D341Med (cell line): ENCODE data around the gene NDUFB10.

Source experiments
- DNase-seq: peaks from one replicate; pipeline ENCODE4 v3.0.0; 2012; ENCODE audit warnings: low spot score

Gene NDUFB10

DNA sequence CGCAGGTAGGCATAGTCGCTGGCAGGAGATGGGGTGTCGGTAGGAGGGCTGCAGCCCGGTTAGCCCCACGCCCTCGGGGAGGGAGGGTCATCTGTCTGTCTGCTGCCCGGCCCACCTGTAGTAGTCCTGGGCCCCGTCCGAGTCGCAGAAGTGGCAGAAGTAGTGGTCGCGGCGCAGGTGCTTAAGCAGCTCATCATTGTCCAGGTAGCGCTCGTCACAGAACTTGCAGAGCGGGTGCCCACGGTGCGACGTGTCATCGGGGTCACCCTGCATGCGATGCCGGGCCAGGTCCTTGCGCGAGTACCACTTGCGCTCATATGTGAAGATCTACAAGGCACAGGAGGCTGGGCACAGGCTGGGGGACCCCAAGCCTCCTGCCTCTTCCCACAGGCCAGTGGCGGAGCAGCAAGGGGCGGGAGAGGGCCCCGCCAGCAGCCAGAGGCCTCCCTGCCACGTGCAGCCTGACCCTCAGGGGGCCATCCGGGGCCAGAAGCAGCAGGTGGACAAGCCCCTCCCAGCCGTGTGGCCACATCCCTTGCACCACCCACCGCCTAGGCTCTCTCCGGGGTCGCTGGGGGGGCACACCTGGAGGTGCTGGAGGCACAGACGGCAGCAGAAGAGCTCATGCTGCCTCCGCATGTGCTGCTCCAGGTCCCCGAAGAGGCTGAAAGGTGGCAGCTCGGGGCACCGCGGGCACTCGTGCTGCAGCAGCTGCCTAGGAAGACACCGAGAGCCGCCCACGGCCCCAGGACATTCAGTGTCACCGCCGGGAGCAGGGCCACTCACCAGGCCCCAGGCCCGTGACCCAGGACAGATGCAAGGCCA is 43.3 kb downstream of the NDUFB10 start:
- no peak for DNase-seq

GRCh38 chr16:2003231-2003826 is 44.0 kb downstream of the NDUFB10 start:
- DNase-seq = no peak

DNA sequence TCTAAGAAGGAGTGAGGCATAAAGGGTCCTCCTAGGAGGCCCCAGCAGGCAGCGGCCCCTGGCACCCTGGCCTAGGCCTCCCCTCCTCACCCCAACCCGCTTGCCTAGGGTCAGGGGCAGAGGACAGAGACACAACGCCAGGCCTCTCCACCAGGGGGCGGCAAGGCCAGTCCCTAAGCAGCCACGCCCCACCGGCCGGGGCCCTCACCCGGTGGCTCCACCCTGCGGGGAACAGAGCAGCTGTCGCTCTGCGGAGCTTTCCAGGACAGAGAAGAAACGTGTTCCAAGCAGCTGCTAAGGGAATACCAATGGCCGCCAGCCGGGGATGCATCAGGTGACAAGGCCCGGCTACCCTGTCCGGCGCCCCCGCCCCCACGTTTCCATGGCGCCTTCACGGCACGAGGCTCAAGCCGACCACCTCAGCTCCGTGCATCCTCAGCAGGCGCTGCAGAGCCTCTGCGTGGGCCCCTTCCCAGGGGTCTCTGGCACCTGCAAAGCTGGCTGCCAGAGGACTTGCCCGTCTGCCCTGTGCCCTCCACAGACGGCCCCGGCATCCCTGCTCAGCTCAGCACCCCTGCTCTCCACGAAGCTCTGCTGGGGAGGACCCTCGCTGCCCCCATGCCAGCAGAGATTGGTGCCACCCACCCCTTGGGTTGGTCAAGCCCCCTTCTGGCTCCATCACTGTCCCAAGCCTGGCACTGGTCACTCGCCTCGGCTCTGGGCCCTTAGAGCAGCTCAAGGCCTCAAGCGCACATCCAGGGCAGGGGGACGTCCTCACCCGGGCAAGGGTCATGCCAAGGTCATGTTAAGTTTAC is 44.7 kb downstream of the NDUFB10 start:
- DNase-seq = peak; percentile 96

DNA sequence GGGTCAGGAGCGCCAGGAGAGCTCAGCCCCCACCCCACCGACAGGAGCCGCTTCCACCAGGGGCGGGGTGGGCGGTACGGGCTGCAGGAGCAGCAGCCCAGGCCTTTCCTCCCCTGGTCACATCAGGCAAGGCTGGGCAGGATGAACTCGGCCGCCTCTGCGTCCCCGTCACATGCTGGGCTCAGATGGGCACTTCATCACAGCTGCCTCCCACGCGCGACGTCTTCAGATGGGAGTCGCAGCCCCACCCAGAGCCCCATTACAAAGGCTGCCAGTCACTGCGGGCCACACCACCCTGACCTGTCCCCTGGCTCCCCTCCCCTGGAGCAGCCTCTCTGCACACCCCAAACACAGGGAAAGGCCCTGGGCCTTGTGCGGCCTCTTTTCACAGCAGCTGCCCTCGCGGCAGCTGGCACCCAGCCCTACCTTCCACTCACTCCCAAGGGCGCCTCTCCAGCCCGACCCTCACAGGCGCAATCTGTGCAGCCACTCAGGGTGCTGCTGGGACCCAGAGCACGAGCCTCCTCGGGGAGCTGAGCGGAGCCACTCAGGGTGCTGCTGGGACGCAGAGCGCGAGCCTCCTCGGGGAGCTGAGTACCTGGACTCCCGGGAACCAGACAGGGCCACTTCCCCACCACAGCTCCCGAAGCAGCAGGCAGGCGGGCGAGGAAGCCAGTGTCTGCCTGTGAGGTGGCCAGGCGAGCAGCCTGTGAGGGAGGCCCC is 45.6 kb downstream of the NDUFB10 start:
- peak; percentile 63 for DNase-seq

DNA sequence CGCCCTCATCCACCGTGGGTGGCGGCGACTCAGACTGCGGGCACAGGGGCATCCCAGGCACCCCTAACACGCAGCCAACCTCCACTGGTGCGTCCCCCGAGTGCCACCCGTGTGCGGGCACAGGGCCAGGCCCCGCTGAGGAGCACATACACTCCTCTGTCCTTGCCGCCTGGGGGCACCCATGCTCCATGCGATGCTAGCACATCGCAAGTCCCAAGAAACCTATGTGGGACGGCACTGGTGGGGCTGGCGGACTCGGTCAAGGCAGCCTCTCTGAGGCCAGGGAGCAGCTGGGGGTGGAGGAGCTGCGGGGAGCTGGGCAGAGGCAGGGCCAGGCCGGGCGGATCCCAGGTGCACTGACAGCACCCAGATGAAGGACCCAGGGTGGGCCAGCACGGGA is 46.3 kb downstream of the NDUFB10 start:
- DNase-seq = no peak

DNA sequence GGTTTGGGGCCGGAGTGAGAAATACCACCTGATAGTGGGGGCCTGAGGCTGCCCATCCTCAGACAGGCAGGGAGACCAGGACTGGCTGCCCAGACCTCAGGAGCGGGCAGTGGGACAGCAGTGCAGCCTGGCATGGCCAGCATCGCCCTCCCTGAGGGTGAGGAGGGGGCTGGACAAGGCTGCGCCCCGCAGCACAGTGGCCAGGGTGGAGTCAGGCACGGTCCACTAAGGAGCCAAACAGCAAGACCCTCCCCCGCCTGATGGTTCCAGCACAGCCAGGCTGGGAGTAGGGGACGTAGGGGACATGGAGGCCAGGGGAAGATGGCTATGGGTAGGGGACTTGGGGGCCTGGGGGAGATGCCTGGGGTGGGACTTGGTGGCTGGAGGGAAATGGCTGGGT is 47.0 kb downstream of the NDUFB10 start:
- no peak for DNase-seq

GRCh38 chr16:2007081-2007836 is 47.9 kb downstream of the NDUFB10 start:
- DNase-seq = no peak

DNA sequence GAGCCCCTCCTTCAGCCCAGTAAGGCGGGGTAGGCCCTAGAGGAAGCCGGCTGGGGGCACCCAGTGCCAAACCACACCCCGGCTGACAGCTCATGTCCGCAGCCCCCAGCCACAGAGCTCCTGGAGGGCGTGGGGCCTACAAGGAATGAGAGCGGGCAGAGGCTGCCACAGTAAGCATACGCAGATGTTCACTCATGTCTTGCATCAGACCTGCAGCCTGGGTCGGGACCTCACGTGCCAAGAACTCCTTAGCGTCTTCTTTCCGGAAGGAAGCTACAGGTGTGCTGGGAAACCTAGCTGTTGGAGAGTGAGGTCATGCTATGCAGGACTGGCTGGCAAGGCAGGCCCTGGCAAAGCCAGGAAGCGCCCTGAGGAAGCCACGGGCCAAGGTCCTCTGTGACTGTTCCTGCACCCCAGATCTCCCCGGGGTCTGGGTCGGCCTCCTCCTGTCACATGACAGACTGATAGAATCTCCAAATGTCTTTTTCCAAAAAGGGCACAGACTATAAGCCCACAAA is 48.7 kb downstream of the NDUFB10 start:
- no peak for DNase-seq

- no peak for DNase-seq
Observed at GRCh38 chr16:2008631-2009163, 49.4 kb downstream of the NDUFB10 start.

DNA sequence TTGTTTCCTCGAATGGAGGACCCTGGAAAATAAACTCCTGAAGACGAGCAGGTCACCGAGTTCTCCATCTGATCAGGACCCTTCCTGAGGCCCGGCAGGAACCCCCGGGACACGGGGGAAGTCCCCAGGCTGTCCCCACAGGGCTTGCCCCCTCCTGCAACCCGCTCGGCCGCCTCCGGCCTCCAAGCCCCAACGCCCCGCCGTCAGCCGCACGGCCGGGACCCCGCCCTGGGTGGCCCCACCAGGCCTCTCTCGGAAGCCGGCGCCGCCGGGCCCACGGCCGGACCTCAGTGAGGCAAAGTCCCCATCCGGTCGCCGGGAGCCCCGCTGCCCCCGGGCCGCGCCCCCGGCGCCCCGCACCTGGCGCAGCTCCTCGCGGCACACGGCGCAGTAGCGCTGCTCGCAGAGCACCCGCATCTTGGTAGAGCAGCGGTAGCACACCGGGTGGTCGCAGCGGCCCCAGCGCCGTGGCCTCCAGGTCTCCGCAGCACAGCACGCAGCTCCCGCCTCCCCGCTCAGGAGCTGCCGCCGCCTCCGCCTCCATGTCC is 49.9 kb downstream of the NDUFB10 start:
- peak; percentile 58 for DNase-seq

GRCh38 chr16:2009791-2010510 is 50.6 kb downstream of the NDUFB10 start, which contains the start of gene ZNF598:
ZNF598 (minus strand) TSS chr16:2009821.
- peak; percentile 94 for DNase-seq
